ENCODE measurements around the gene ANKFN1. TPM values are rescaled to one million over a fixed set of nuclear protein-coding genes. Genes with fewer than 3 reads are reported as not detected.

Gene ANKFN1
- total and polyA plus RNA-seq, 2 of the 13 experiments (the other 11 are each of a cell fraction or from before 2014, with no cell fraction given), result not detected

DNA sequence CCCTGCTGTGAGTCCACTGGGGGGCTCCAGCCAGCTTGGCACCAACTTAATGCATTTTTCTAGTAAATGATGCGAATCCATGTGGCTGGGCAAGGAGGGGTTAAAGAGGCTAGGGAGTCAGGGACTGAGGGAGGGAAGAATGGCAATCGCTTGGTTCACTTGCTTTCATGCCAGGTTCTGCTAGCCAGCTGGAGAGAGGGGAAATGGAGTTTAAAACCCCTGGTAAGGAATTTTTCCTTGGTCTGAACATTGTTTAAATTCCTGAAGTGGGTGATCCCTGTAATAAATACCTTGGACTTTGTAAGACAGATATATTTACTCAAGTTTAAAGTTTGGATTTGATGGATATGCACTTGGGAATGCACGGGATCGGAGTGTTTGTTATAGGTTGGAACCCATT lies 22.8 kb downstream of the ANKFN1 start:
- CTCF ChIA-PET (ENCODE audit: low intra/inter-chr PET ratio, low total read pairs), result no interaction called here
- Histone ChIP-seq H3K79me2 (ENCODE audit: insufficient read depth, low read length) (no peaks in the 10 kb centered on the region), H3K9me3 (ENCODE audit: low read length) (no peaks in the 10 kb centered on the region), H3K27me3 (ENCODE audit: control insufficient read depth in 1 of 2, insufficient read depth in 2 of 2, low read length in 2 of 2) (no peaks in the 10 kb centered on the region), H3K4me2 (ENCODE audit: low read depth, low read length) (no peak overlapping the region), H3K4me1 (ENCODE audit: insufficient read depth, low read length) (0 out of 2 replicates have a peak, but pooled peaks cover 6% of the 10 kb centered on the region), H3K36me3 (replicated peaks in 1 of 2; ENCODE audit: control insufficient read depth in 1 of 2, insufficient read depth in 2 of 2, low read length in 2 of 2) (no peaks in the 10 kb centered on the region), H3K9ac (ENCODE audit: insufficient read depth, low read depth, low read length) (no peak overlapping the region), H2AFZ (ENCODE audit: low read length) (no peak overlapping the region), H3K4me3 (replicated peaks in 1 of 3; ENCODE audit: insufficient read depth in 1 of 3, low read depth in 2 of 3, low read length in 3 of 3) (no peak overlapping the region), H4K20me1 (ENCODE audit: insufficient read depth, low read length) (no peaks in the 10 kb centered on the region), H3K27ac (ENCODE audit: extremely low read length, insufficient read depth, low read length) (no peak overlapping the region)
- in situ Hi-C loops (cut with HindIII; ENCODE audit: extremely low pct_ligation_motif_present, low pct_unique_long_range_greater_than_20kb), result no loop called here
- BruUV-seq (replicated peaks), result no TSS peak
- POLR2A ChIA-PET, result no interaction called here
- TF ChIP-seq ZNF652 (CRISPR knock-in tag; IDR thresholded peaks at IDR 0.05; ENCODE audit: borderline replicate concordance, low read depth) (peak; percentile 17; the same call in 1 of the 2 replicates), ZSCAN20 (CRISPR knock-in tag; IDR thresholded peaks at IDR 0.05; ENCODE audit: borderline replicate concordance) (no peak)
- intact Hi-C loops (cut with micrococcal nuclease; ENCODE audit: unreplicated experiment), result no loop called here
- FAIRE-seq (no peak), ATAC-seq (no peak), DNase-seq (ENCODE audit: low spot score) (no peak)
- WGBS (ENCODE audit: low lambda C conversion rate), result 14% methylated on average over 4 of the region's 4 CpGs

DNA sequence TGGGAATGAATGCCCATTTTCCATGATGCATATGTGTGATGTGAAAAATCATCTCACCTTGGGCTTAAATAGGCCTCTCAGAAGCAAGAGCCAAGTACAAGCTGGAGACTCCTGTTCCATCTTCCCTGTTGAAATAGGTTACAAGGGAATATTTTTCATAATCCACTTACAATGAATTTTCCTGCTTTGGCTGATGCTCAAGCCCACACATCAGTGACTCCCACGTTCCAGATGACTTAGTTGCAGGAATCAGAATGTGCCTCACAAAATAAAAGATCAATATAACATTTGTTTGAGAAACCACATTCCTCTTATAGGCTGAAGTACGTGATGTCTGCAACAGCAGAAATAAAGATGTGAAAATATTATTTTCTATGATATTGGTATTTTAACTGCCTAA lies 24.1 kb downstream of the ANKFN1 start:
- POLR2A ChIA-PET, result no interaction called here
- H3K4me3 ChIP-seq (replicated peaks in 1 of 3; ENCODE audit: insufficient read depth in 1 of 3, low read depth in 2 of 3, low read length in 3 of 3), result no peak overlapping the region
- H3K4me2 ChIP-seq (ENCODE audit: low read depth, low read length), result no peak overlapping the region
- no peaks in the 10 kb centered on the region for H3K27me3 ChIP-seq (ENCODE audit: control insufficient read depth in 1 of 2, insufficient read depth in 2 of 2, low read length in 2 of 2)
- CTCF ChIA-PET (ENCODE audit: low intra/inter-chr PET ratio, low total read pairs), result no interaction called here
- no TSS peak for BruUV-seq (replicated peaks)
- DNase-seq (ENCODE audit: low spot score), result no peak
- intact Hi-C loops (cut with micrococcal nuclease; ENCODE audit: unreplicated experiment), result no loop called here
- H3K4me1 ChIP-seq (ENCODE audit: insufficient read depth, low read length), result 0 out of 2 replicates have a peak, but pooled peaks cover 6% of the 10 kb centered on the region
- in situ Hi-C loops (cut with HindIII; ENCODE audit: extremely low pct_ligation_motif_present, low pct_unique_long_range_greater_than_20kb), result no loop called here
- H3K9me3 ChIP-seq (ENCODE audit: low read length), result no peaks in the 10 kb centered on the region
- no peak for FAIRE-seq
- H2AFZ ChIP-seq (ENCODE audit: low read length), result no peak overlapping the region
- no peak overlapping the region for H3K27ac ChIP-seq (ENCODE audit: extremely low read length, insufficient read depth, low read length)
- H3K36me3 ChIP-seq (replicated peaks in 1 of 2; ENCODE audit: control insufficient read depth in 1 of 2, insufficient read depth in 2 of 2, low read length in 2 of 2), result no peaks in the 10 kb centered on the region
- 0% methylated on average over 2 of the region's 2 CpGs for WGBS (ENCODE audit: low lambda C conversion rate)
- no peak overlapping the region for H3K9ac ChIP-seq (ENCODE audit: insufficient read depth, low read depth, low read length)
- no peaks in the 10 kb centered on the region for H3K79me2 ChIP-seq (ENCODE audit: insufficient read depth, low read length)
- TF ChIP-seq ZNF264 (CRISPR knock-in tag; IDR thresholded peaks at IDR 0.05), result no peak
- TF ChIP-seq, protein P1, sequence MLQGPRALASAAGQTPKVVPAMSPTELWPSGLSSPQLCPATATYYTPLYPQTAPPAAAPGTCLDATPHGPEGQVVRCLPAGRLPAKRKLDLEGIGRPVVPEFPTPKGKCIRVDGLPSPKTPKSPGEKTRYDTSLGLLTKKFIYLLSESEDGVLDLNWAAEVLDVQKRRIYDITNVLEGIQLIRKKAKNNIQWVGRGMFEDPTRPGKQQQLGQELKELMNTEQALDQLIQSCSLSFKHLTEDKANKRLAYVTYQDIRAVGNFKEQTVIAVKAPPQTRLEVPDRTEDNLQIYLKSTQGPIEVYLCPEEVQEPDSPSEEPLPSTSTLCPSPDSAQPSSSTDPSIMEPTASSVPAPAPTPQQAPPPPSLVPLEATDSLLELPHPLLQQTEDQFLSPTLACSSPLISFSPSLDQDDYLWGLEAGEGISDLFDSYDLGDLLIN (CRISPR knock-in tag; IDR thresholded peaks at IDR 0.05; ENCODE audit: borderline replicate concordance), result no peak
- TF ChIP-seq, protein P2, sequence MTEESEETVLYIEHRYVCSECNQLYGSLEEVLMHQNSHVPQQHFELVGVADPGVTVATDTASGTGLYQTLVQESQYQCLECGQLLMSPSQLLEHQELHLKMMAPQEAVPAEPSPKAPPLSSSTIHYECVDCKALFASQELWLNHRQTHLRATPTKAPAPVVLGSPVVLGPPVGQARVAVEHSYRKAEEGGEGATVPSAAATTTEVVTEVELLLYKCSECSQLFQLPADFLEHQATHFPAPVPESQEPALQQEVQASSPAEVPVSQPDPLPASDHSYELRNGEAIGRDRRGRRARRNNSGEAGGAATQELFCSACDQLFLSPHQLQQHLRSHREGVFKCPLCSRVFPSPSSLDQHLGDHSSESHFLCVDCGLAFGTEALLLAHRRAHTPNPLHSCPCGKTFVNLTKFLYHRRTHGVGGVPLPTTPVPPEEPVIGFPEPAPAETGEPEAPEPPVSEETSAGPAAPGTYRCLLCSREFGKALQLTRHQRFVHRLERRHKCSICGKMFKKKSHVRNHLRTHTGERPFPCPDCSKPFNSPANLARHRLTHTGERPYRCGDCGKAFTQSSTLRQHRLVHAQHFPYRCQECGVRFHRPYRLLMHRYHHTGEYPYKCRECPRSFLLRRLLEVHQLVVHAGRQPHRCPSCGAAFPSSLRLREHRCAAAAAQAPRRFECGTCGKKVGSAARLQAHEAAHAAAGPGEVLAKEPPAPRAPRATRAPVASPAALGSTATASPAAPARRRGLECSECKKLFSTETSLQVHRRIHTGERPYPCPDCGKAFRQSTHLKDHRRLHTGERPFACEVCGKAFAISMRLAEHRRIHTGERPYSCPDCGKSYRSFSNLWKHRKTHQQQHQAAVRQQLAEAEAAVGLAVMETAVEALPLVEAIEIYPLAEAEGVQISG (CRISPR knock-in tag; IDR thresholded peaks at IDR 0.05), result no peak
- TF ChIP-seq, protein P3, sequence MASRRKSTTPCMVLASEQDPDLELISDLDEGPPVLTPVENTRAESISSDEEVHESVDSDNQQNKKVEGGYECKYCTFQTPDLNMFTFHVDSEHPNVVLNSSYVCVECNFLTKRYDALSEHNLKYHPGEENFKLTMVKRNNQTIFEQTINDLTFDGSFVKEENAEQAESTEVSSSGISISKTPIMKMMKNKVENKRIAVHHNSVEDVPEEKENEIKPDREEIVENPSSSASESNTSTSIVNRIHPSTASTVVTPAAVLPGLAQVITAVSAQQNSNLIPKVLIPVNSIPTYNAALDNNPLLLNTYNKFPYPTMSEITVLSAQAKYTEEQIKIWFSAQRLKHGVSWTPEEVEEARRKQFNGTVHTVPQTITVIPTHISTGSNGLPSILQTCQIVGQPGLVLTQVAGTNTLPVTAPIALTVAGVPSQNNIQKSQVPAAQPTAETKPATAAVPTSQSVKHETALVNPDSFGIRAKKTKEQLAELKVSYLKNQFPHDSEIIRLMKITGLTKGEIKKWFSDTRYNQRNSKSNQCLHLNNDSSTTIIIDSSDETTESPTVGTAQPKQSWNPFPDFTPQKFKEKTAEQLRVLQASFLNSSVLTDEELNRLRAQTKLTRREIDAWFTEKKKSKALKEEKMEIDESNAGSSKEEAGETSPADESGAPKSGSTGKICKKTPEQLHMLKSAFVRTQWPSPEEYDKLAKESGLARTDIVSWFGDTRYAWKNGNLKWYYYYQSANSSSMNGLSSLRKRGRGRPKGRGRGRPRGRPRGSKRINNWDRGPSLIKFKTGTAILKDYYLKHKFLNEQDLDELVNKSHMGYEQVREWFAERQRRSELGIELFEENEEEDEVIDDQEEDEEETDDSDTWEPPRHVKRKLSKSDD (CRISPR knock-in tag; IDR thresholded peaks at IDR 0.05; ENCODE audit: low read depth), result no peak
- no peak for ATAC-seq
- no peaks in the 10 kb centered on the region for H4K20me1 ChIP-seq (ENCODE audit: insufficient read depth, low read length)

Measured in HepG2 (cell line).